ENCODE data around the gene ZFHX2. TPM values are rescaled to one million over a fixed set of nuclear protein-coding genes. Genes with fewer than 3 reads are reported as not detected.
"Not testable (repeated sequence)": the region's sequence is repeated elsewhere in the genome, so short reads cannot be mapped to it uniquely, and the experiment has no call there.

Gene ZFHX2
- 0.58 TPM in 1 of 2 replicates, not detected in the other for total RNA-seq (2014; rRNA removed; shearing (Covaris generic))

DNA sequence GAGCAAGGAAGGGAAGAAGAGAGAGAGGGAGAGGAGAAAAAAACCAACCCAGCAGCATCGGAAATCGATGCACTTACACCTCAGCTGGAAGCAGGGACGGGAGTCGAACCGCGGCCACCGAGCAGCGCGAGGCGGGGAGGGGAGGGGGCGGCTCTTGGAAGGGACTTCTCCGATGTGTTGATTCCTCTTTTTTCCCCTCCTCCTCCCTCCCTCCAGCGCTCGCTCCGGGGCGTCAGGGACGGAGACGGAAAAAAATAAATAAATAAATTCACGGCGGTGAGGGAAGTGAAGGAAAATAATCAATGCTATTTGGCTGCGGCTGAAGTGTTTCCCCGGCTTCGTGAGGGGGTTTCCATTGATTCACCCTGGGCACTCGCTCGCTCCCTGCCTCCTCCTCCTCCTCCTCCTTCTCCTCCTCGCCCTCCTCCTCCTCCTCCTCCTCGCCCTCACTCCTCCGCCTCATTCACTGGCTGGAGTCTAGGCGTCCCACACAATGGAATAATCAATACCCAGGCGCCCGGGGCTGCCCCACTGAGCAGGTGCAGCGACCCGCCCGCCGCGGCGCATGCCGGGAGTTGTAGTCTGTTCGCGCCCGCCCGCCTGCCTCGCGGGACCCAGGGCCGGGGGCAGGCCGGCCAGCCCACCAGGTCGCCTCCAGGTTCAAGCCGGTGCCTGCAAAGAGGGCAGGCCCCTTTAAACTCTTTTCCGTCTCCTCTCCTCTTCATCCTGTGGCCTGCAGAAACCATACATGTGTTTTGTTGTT is at the start of gene ZFHX2:
Gene ZFHX2, minus strand, starts transcription at position 500 of the 763 bp plus-strand sequence. CDS start 16,440 bp downstream, outside the sequence.
- peak; percentile 60 for DNase-seq (ENCODE audit: low spot score)

DNA sequence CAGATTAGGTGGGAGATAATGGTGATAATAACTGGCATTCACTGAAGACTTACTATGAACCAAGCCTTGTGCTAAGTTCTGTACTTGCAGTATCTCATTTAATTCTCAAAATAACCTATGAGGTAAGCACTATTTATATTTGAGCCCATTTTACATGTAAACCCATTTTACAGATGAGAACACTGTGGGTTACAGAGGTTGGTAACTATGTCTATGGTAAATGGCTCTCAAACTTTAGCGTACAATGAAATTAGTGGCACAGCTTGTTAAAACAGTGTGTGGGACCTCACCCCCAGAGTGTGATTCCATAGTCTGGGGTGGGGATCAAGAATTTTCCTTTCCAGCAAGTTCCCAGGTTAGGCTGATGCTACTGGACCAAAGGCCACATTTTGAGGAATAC is 49.2 kb upstream of the ZFHX2 start:
- DNase-seq (ENCODE audit: low spot score): no peak

DNA sequence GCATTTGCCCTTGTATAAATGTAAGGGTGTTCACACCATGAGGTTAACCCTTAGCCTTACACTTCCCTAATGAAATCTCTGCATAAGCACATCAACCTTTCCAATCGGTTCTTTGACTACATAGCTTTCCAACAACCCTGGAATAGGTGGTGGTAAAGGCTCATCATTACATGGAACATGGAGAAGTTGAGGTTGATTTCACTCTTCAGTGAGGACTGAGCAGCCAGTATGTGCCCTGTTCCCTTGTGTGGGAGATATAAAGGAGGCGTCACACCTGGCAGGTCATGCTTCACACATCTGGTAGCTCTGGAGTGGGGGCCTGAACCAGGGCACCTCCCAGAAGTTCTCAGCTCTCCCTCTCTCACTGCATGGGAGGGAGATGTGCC is 48.8 kb upstream of the ZFHX2 start:
- no peak for DNase-seq (ENCODE audit: low spot score)

DNA sequence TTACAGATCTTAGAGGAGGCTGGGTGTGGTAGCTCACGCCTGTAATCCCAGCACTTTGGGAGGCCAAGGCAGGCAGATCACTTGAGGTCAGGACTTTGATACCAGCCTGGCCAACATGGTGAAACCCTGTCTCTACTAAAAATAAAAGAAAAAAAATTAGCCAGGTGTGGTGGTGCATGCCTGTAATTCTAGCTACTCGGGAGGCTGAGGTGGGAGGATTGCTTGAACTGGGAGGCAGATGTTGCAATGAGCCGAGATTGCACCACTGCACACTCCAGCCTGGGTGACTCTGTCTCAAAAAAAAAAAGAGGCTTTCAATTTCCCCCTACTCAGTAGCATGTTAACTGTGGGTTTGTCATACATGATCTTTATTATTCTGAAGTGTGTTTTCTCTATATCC is 42.6 kb upstream of the ZFHX2 start:
- DNase-seq (ENCODE audit: low spot score): not testable (repeated sequence)

DNA sequence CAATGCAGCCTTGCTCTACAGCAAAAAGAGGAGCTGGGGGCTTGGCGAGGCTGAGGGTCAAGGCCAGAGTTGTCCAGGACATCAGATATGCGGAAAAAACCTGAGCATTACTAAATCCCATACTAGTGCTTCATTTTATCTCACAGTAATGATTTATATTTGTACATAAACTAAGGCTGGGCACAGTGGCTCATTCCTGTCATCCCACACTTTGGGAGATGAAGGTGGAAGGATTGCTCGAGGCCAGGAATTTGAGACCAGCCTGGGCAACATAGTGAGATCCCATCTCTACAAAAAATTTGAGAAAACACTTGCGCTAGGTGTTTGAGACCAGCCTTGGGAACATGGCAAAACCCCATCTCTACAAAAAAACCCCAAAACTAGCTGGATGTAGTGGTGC is 38.6 kb upstream of the ZFHX2 start:
- no peak for DNase-seq (ENCODE audit: low spot score)

DNA sequence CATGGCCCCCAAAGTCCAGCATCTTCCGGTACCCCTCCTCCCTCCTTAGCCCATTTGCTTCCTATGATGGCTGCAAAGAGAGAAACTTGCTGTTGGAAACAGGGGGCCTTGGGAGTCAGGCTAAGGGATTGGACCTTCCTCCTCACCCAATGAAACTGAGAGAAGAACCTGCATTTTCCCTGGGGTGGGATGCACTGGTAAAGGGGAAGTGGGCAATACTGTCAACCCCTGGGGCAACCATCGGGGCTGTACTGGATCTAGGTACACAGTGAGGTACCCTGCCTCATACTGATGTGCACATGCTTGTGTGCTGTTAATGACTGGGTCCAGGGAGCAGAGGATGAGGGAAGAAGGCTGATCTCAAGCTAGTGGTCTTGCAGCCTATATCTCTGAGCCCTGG is 38.0 kb upstream of the ZFHX2 start:
- DNase-seq (ENCODE audit: low spot score): no peak

DNA sequence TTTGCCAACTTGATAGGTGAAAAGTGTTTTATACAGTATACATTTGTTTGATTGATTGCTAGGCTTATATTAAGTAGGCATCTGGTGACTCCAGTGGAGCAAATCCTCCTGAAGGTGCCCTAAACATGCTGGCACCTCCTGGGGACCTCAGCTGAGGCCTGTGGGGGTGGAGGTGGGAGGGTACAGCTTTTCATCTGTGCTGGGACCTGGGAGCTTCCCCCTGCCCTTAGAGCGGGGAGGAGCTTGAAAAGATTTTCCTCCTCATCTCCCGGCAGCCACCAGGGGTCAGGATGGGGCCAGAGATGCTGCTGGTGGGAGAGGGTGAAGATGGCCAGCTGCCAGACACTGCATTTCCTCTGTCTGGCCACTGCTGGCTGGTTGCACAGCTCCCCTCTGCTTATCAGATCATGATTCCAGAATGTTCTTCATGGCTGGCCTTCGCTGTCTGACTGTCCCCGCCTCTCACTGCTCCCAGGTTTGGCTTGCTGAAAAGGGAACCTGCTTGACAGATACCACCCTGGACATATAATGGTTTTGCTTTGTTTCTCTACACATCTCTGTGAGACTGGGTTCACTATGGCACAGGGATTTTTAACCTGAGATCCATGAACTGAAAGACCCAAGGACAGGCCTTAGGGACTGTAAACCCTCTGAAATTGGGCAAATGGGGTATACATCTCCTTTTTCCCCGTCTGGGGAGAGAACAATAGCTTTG is 37.5 kb upstream of the ZFHX2 start:
- peak; percentile 88 for DNase-seq (ENCODE audit: low spot score)

DNA sequence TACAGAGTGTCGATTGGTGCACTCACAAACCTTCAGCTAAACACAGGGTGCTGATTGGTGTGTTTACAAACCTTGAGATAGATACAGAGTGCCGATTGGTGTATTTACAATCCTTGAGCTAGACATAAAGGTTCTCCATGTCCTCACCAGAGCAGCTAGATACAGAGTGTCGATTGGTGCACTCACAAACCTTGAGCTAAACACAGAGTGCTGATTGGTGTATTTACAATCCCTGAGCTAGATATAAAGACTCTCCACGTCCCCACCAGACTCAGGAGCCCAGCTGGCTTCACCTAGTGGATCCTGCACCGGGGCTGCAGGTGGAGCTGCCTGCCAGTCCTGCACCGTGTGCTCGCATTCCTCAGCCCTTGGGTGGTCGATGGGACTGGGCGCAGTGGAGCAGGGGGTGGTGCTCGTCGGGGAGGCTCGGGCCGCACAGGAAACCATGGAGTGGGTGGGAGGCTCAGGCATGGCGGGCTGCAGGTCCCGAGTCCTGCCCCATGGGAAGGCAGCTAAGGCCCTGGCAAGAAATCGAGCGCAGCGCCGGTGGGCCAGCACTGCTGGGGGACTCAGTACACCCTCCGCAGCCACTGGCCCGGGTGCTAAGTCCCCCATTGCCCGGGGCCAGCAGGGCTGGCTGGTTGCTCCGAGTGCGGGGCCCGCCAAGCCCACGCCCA is 33.1 kb upstream of the ZFHX2 start:
- not testable (repeated sequence) for DNase-seq (ENCODE audit: low spot score)

DNA sequence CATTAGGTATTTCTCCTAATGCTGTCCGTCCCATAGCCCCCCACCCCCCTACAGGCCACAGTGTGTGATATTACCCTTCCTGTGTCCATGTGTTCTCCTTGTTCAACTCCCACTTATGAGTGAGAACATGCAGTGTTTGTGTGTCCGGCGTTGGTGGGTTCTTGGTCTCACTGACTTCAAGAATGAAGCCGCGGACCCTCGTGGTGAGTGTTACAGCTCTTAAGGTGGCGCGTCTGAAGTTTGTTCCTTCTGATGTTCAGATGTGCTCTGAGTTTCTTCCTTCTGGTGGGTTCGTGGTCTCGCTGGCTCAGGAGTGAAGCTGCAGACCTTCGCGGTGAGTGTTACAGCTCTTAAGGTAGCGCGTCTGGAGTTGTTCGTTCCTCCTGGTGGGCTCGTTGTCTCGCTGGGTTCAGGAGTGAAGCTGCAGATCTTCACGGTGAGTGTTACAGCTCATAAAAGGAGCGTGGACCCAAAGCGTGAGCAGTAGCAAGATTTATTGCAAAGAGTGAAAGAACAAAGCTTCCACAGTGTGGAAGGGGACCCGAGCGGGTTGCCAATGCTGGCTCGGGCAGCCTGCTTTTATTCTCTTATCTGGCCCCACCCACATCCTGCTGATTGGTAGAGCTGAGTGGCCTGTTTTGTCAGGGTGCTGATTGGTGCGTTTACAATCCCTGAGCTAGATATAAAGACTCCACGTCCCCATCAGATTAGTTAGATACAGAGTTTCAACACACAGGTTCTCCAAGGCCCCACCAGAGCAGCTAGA is 32.4 kb upstream of the ZFHX2 start:
- not testable (repeated sequence) for DNase-seq (ENCODE audit: low spot score)

DNA sequence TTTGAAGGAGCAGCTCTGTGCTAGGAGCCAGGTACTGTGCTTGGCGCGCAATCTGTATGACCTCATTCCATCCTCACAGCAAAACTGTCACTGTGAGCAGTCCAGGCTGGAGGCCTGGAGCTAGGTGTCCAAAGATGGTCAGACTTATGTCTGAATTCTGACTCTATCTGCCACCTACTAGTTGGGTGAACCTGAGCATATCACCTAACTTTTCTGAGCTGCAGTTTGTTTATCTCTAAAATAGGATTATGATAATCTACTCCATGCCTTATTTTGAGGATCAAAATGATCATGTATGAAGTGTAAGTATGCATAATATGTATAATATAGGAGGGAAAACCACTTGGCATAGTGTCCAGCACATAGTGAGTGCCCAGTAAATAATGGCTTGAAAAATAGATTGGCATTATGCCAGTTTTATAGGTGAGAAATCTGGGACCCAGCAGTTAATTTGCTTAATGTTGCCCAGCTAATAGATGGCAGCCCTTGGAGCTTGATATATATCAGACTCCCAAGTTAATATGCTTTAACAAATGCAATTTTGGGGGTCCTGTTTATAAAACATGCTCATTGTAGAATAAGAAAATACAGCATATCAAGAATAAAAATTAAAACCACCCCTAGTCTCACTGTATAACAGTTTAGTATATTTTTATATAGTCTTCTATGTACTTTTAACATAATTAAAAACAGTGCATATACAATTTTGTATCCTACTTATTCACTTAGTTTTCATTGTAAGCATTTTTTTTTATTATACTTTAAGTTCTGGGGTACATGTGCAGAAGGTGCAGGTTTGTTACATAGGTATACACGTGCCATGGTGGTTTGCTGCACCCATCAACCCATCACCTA is 31.6 kb upstream of the ZFHX2 start:
- no peak for DNase-seq (ENCODE audit: low spot score)

DNA sequence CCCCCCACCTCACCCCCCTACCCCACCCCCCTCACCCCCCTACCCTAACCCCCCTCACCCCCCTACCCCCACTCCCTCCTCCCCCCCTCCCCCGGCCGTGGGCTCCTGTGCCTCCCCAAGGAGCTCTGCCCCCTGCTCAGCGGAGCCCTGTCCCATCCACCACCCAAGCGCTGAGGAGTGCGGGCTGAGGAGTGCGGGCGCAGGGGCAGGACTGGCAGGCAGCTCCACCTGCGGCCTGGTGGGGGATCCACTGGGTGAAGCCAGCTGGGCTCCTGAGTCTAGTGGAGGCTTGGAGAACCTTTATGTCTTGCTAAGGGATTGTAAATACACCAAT is 29.4 kb upstream of the ZFHX2 start:
- DNase-seq (ENCODE audit: low spot score): no peak

DNA sequence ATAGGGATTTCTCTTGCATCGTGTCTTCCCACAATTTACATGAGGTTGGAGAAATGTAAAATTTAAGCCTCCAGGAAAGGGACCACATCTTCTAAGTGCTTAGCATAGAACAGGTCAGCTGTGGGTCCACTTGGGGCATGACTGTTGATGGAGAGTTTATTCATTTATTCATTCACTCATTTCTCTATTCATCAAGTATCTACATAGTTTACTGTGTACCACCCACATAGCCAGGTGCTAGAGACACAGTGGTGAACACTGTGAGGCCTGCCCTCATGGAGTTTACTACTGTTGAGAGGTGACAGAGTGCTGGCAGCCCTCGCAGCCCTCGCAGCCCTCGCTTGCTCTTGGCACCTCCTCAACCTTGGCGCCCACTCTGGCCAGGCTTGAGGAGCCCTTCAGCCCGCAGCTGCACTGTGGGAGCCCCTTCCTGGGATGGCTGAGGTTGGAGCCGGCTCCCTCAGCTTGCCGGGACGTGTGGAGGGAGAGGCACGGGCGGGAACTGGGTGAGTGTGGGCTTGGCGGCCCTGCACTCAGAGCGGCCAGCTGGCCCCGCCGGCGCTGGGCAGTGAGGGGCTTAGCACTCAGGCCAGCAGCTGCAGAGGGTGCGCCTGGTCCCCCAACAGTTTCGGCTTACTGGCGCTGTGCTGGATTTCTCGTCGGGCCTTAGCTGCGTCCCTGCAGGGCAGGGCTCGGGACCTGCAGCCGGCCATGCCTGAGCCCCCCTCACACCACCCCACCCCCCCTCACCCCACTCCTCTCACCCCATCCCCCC is 28.8 kb upstream of the ZFHX2 start:
- no peak for DNase-seq (ENCODE audit: low spot score)

DNA sequence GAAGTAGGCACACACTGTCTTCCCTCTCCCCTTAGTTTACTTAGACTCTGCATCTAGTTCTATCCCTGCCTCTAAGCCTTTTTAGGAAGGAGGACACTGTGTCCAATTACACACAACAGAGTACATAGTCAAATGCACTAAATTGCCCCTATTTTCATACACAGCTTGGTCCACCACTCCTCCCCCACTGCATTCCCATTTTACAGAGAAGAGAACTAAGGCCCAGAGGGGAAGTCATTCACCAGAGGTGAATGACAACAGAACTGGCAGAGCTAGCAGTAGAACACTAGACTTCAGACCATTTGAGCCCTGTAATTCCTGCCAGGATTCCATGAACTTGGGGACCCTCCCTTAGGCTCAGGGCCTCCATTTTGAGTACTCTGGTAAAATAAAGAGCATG is 28.2 kb upstream of the ZFHX2 start:
- DNase-seq (ENCODE audit: low spot score): no peak

DNA sequence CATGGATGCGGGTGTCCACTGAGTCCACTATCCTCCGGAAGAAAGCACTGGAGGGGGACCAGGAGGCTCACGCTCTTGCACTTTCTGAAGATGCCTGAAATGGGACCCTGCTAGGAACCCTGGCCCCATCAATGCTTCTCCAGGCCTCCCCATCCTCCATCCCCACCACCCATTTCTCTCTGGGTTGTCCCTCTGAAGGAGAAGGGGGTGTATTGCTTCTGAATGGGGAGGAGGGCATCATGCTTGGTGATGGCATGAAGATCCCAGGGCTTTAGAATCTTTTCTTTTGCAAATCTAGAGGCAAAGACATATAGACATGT is 27.7 kb upstream of the ZFHX2 start:
- DNase-seq (ENCODE audit: low spot score): no peak

DNA sequence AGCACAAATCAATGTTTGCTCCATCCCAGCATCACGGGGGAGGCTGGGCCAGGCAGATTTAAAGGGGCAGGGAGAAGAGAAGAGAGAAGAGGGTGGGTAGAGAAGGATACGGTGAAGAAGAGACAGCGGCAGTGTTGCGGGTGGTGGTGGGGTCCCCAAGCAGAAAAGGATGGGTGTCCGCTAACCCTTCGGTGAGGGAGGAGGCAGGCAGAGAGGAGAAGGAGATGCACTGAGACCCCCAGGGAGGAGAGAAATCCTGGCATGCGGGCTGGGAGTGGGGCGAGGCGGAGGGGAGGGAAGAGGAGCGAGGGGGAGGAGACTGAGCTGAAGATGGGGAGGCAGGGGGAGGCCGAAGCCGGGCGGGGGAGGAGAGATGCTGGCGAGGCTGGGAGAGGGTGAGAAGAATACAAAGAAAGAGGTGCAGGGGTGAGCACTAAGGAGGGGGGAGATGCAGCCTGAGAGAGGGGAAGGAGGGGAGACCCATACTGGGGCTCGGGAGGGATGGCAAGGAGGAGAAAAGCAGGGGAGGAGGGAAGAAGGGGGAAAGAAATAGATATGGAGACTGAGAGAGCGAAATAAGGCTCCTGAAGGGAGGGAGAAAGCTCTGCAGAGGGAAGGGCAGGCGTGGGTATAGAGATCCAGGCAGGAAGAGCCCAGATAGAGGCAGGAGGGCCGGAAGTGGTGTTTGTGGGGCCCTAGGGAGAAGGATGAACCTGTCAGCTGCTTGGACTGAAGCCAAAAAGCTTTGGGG is 27.2 kb upstream of the ZFHX2 start, which contains the start of gene JPH4:
Gene JPH4, minus strand, starts transcription at position 231 of the 751 bp plus-strand sequence. CDS start 1,337 bp downstream, outside the sequence.
- DNase-seq (ENCODE audit: low spot score): no peak

DNA sequence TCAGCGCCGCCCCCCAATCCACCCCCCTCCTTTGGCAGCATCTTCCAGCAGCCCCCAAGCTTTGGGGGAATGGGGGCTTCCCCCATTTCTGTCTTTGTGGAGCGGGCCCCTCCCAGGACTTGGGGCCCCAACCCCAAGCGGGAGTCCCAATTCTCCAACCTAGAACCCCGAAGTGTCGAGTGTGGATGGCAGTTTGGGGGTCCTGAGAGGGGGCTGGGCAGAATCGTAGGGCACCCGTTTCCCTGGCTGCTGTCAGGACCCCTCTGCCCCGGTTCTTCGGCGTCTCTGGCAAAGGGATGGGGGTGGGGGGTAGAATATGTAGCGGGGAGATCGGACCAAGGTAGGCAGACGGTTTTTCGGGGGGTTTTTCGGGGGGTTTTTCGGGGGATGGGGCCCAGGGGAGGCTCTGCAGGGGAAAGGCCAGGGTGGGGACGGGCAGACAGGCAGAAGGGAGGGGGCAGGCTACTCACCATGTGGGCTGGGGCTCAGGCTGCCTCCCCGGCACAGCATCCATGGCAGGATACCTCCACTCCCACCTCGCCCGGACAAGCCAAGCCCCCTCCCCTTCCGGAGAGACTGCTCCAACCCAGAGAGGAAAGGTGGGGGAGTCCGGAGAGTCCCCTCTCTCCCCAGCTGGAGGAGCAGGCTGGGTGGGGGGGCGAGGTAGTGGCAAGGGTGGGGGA is 26.3 kb upstream of the ZFHX2 start:
- DNase-seq (ENCODE audit: low spot score): no peak

DNA sequence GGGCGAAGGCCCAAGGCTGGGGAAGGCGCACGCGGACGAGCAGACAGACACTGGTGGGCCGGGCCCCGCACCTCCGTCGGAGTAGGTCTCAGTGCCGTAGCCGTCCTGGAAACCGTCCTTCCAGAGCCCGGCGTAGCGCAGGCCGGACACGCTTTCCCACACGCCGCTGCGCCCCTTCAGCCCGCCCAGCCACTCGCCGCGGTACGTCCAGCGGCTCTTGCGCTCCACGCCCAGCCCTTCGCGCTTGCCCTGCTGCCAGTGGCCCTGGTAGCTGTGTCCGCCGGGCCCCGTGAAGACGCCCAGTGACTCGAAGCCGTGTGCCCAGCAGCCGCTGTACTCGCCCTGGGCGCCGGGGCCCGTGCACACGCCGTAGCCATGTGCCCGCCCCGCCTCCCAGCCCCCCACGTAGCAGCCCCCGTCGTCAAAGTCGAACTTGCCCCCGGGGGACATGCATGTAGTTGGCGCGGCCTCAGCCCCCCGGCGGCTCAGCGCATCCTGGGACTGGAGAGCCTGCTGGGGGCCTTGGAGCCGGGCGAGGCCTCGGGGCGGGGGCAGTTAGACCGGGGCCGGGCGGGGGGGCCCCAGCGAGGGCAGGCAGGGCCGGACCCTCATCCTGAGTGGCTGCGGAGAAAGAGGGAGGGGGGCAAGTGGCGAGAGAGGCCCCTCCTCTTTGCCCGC is 25.6 kb upstream of the ZFHX2 start:
- no peak for DNase-seq (ENCODE audit: low spot score)

DNA sequence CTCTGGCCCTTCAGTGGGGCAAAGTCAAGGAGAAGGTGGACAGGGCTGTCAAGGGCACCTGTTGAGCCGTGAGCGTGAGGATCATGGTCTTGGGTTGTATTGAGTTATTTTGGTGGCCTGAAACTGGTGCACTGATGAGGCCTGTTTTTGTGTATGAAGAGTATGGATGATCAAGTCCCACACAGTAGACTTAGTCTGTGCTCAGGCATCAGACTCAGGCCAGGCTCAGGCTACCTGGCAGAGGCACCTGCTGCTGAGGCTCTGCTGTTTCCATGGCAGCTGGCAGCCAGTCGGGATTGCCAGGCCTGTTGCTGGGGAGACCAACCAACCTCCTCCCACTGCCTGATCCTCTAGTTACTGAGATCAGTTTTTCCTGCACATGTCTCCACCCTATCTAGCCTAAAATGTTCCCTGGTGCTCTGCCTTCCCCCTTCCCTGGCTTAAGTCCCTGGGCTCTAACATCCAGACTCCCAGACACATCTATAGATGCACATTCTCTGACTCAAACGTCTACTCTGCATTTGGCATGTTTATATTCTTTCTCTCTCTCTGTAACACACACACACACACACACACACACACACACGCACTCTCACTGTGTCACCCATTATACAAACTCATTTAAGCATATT is 21.9 kb upstream of the ZFHX2 start:
- DNase-seq (ENCODE audit: low spot score): no peak
